Immature natural killer cell (primary cell): ENCODE data around the gene USP24. TPM values are rescaled to one million over a fixed set of nuclear protein-coding genes. Genes with fewer than 3 reads are reported as not detected.
A peak's percentile ranks its signal among the peaks of the same experiment; 100 is the strongest.
"Not testable (repeated sequence)": the region's sequence is repeated elsewhere in the genome, so short reads cannot be mapped to it uniquely, and the experiment has no call there.

Experiments
- DNase-seq, 3 donors: peaks; one replicate each; pipeline ENCODE4 v3.0.0; 2022; ENCODE audit warnings: mixed read lengths in 1 of 3
- H3K27ac Mint-ChIP-seq, 6 donors: one replicate each; pipeline ENCODE4 v1.8.0; 2020; ENCODE audit warnings: mixed read lengths in 6 of 6, mild to moderate bottlenecking in 5 of 6, inconsistent platforms in 4 of 6, moderate library complexity in 3 of 6
- H3K27me3 Mint-ChIP-seq, 3 donors: one replicate each; pipeline ENCODE4 v1.8.0; 2020 to 2021; ENCODE audit warnings: low read depth in 3 of 3, mild to moderate bottlenecking in 3 of 3, mixed read lengths in 3 of 3, moderate library complexity in 3 of 3, inconsistent platforms in 1 of 3
- H3K36me3 Mint-ChIP-seq, 3 donors: one replicate each; pipeline ENCODE4 v1.8.0; 2020; ENCODE audit warnings: mixed read lengths in 3 of 3, inconsistent platforms in 2 of 3, mild to moderate bottlenecking in 2 of 3
- H3K4me1 Mint-ChIP-seq, 2 donors: one replicate each; pipeline ENCODE4 v1.8.0; 2020; ENCODE audit warnings: inconsistent platforms in 2 of 2, mild to moderate bottlenecking in 2 of 2, mixed read lengths in 2 of 2, moderate library complexity in 1 of 2
- H3K4me3 Mint-ChIP-seq, 5 donors: one replicate each; pipeline ENCODE4 v1.8.0; 2020; ENCODE audit warnings: mild to moderate bottlenecking in 5 of 5, mixed read lengths in 5 of 5, inconsistent platforms in 3 of 5, moderate library complexity in 3 of 5
- H3K9me3 Mint-ChIP-seq, 6 donors: one replicate each; pipeline ENCODE4 v1.8.0; 2020; ENCODE audit warnings: mild to moderate bottlenecking in 6 of 6, mixed read lengths in 6 of 6, inconsistent platforms in 4 of 6, moderate library complexity in 3 of 6
- polyA plus RNA-seq, 3 donors: library from polyadenylated mRNA; unstranded; fragments of 300-500 nt; fragmentation: Illumina TruSeq; gene quantifications; one replicate each; pipeline ENCODE4 v1.2.3, GENCODE V29; 2021

The USP24 gene
- polyA plus RNA-seq, 3 donors from 2014 or later, result 3.0 to 10.1 (median 3.7) TPM

GRCh38 chr1:55134152-55134808 is 80.9 kb downstream of the USP24 start:
- H3K9me3 Mint-ChIP-seq, result no peaks in the 10 kb centered on the region
- DNase-seq, result no peak
- peaks cover 20 to 21% of the 10 kb centered on the region in 2 donors for H3K4me1 Mint-ChIP-seq
- H3K36me3 Mint-ChIP-seq, result peaks cover 37 to 39% (median 38%) of the 10 kb centered on the region in 3 donors
- no peak overlapping the region for H3K4me3 Mint-ChIP-seq
- peaks cover 0 to 2% (median 0%) of the 10 kb centered on the region in 3 donors for H3K27me3 Mint-ChIP-seq
- peak overlapping the region in 3 of 6 donors; percentile 12 to 29 (median 21) for H3K27ac Mint-ChIP-seq

GRCh38 chr1:55131801-55132200 is 83.4 kb downstream of the USP24 start:
- H3K36me3 Mint-ChIP-seq, result peaks cover 42 to 49% (median 44%) of the 10 kb centered on the region in 3 donors
- peak overlapping the region in 1 of 6 donors; percentile 49 for H3K27ac Mint-ChIP-seq
- peaks cover 43 to 45% of the 10 kb centered on the region in 2 donors for H3K4me1 Mint-ChIP-seq
- no peaks in the 10 kb centered on the region for H3K9me3 Mint-ChIP-seq
- no peak for DNase-seq
- H3K4me3 Mint-ChIP-seq, result no peak overlapping the region
- H3K27me3 Mint-ChIP-seq, result peaks cover 0 to 4% (median 2%) of the 10 kb centered on the region in 3 donors

GRCh38 chr1:55131218-55131617 is 83.9 kb downstream of the USP24 start:
- Mint-ChIP-seq H3K27ac (peak overlapping the region in 3 of 6 donors; percentile 84 to 94 (median 87)), H3K36me3 (peaks cover 45 to 55% (median 50%) of the 10 kb centered on the region in 3 donors), H3K4me3 (peak overlapping the region in 1 of 5 donors; percentile 0), H3K27me3 (peaks cover 0 to 6% (median 2%) of the 10 kb centered on the region in 3 donors), H3K4me1 (peaks cover 49 to 51% of the 10 kb centered on the region in 2 donors), H3K9me3 (no peaks in the 10 kb centered on the region)
- DNase-seq, result no peak

GRCh38 chr1:55129194-55129728 is 85.9 kb downstream of the USP24 start:
- peak overlapping the region; percentile 87 to 94 (median 93) for H3K27ac Mint-ChIP-seq
- H3K4me3 Mint-ChIP-seq, result peak overlapping the region; percentile 62 to 79 (median 76)
- H3K4me1 Mint-ChIP-seq, result peaks cover 52 to 55% of the 10 kb centered on the region in 2 donors
- H3K9me3 Mint-ChIP-seq, result no peaks in the 10 kb centered on the region
- no peak for DNase-seq
- peaks cover 0 to 4% (median 2%) of the 10 kb centered on the region in 3 donors for H3K27me3 Mint-ChIP-seq
- peaks cover 49 to 64% (median 57%) of the 10 kb centered on the region in 3 donors for H3K36me3 Mint-ChIP-seq

GRCh38 chr1:55128418-55128995 is 86.7 kb downstream of the USP24 start:
- Mint-ChIP-seq H3K9me3 (no peaks in the 10 kb centered on the region), H3K4me1 (peaks cover 52 to 55% of the 10 kb centered on the region in 2 donors), H3K27me3 (peaks cover 0 to 4% (median 2%) of the 10 kb centered on the region in 3 donors), H3K36me3 (peaks cover 41 to 59% (median 50%) of the 10 kb centered on the region in 3 donors), H3K27ac (peak overlapping the region; percentile 87 to 94 (median 93)), H3K4me3 (peak overlapping the region; percentile 62 to 79 (median 76))
- peak; percentile 40 to 63 (median 60) for DNase-seq

GRCh38 chr1:55127827-55128343 is 87.3 kb downstream of the USP24 start:
- H3K27ac Mint-ChIP-seq, result peak overlapping the region; percentile 87 to 94 (median 93)
- peaks cover 52 to 55% of the 10 kb centered on the region in 2 donors for H3K4me1 Mint-ChIP-seq
- DNase-seq, result peak; percentile 51 to 70 (median 64)
- no peaks in the 10 kb centered on the region for H3K9me3 Mint-ChIP-seq
- peaks cover 0 to 4% (median 2%) of the 10 kb centered on the region in 3 donors for H3K27me3 Mint-ChIP-seq
- H3K36me3 Mint-ChIP-seq, result peaks cover 39 to 59% (median 48%) of the 10 kb centered on the region in 3 donors
- peak overlapping the region; percentile 62 to 79 (median 76) for H3K4me3 Mint-ChIP-seq

GRCh38 chr1:55124470-55124869 is 90.7 kb downstream of the USP24 start:
- no peak for DNase-seq
- Mint-ChIP-seq H3K9me3 (no peaks in the 10 kb centered on the region), H3K27me3 (peaks cover 0 to 4% (median 4%) of the 10 kb centered on the region in 3 donors), H3K27ac (peak overlapping the region; percentile 23 to 73 (median 39)), H3K4me3 (no peak overlapping the region), H3K36me3 (peaks cover 44 to 70% (median 50%) of the 10 kb centered on the region in 3 donors), H3K4me1 (peaks cover 35 to 37% of the 10 kb centered on the region in 2 donors)

- Mint-ChIP-seq H3K4me3 (no peak overlapping the region), H3K4me1 (peaks cover 15 to 26% of the 10 kb centered on the region in 2 donors), H3K27ac (peak overlapping the region in 2 of 6 donors; percentile 44 to 47), H3K36me3 (peaks cover 46 to 75% (median 53%) of the 10 kb centered on the region in 3 donors), H3K27me3 (peaks cover 0 to 4% (median 0%) of the 10 kb centered on the region in 3 donors), H3K9me3 (no peaks in the 10 kb centered on the region)
- DNase-seq, result no peak
Measured at GRCh38 chr1:55120538-55120937, 94.6 kb downstream of the USP24 start.

- Mint-ChIP-seq H3K27me3 (peaks cover 0 to 4% (median 0%) of the 10 kb centered on the region in 3 donors), H3K36me3 (peaks cover 42 to 75% (median 55%) of the 10 kb centered on the region in 3 donors), H3K4me1 (peaks cover 15 to 26% of the 10 kb centered on the region in 2 donors)
Measured at GRCh38 chr1:55118651-55119329, 96.4 kb downstream of the USP24 start.

GRCh38 chr1:55117941-55118340 is 97.2 kb downstream of the USP24 start:
- peaks cover 0 to 4% (median 2%) of the 10 kb centered on the region in 3 donors for H3K27me3 Mint-ChIP-seq
- peak overlapping the region; percentile 44 to 85 (median 76) for H3K27ac Mint-ChIP-seq
- no peak overlapping the region for H3K4me3 Mint-ChIP-seq
- no peak for DNase-seq
- H3K9me3 Mint-ChIP-seq, result no peaks in the 10 kb centered on the region
- H3K36me3 Mint-ChIP-seq, result peaks cover 50 to 80% (median 61%) of the 10 kb centered on the region in 3 donors
- H3K4me1 Mint-ChIP-seq, result peaks cover 15 to 26% of the 10 kb centered on the region in 2 donors

More at GRCh38 chr1:55118651-55119329, 96.4 kb downstream of the USP24 start:
- H3K9me3 Mint-ChIP-seq, result no peaks in the 10 kb centered on the region
- peak overlapping the region in 2 of 5 donors; percentile 10 to 43 for H3K4me3 Mint-ChIP-seq
- no peak for DNase-seq
- H3K27ac Mint-ChIP-seq, result peak overlapping the region; percentile 44 to 85 (median 76)

GRCh38 chr1:55109005-55109404 is 106.2 kb downstream of the USP24 start:
- DNase-seq, H3K4me3 Mint-ChIP-seq, H3K4me1 Mint-ChIP-seq, H3K9me3 Mint-ChIP-seq, H3K27me3 Mint-ChIP-seq: not testable (repeated sequence)
- peak overlapping the region in 3 of 6 donors; percentile 27 to 56 (median 53) for H3K27ac Mint-ChIP-seq
- peaks cover 41 to 64% (median 59%) of the 10 kb centered on the region in 3 donors for H3K36me3 Mint-ChIP-seq

- H3K36me3 Mint-ChIP-seq, result peaks cover 28 to 62% (median 48%) of the 10 kb centered on the region in 3 donors
- peak overlapping the region in 4 of 6 donors; percentile 4 to 52 (median 32) for H3K27ac Mint-ChIP-seq
- DNase-seq, result no peak
- H3K9me3 Mint-ChIP-seq, result peaks cover 0 to under 1% (median 0%) of the 10 kb centered on the region in 6 donors
- no peak overlapping the region for H3K4me3 Mint-ChIP-seq
- peaks cover 0 to 3% of the 10 kb centered on the region in 2 donors for H3K4me1 Mint-ChIP-seq
- H3K27me3 Mint-ChIP-seq, result peaks cover 0 to 3% (median 2%) of the 10 kb centered on the region in 3 donors
Measured at GRCh38 chr1:55107101-55107500, 108.1 kb downstream of the USP24 start.

GRCh38 chr1:55103891-55104290 is 111.3 kb downstream of the USP24 start:
- Mint-ChIP-seq H3K36me3 (peaks cover 13 to 63% (median 33%) of the 10 kb centered on the region in 3 donors), H3K4me1 (peaks cover 0 to 3% of the 10 kb centered on the region in 2 donors), H3K27ac (peak overlapping the region in 5 of 6 donors; percentile 14 to 44 (median 27)), H3K9me3 (no peaks in the 10 kb centered on the region), H3K27me3 (peaks cover 0 to 3% (median 2%) of the 10 kb centered on the region in 3 donors), H3K4me3 (no peak overlapping the region)
- no peak for DNase-seq
